Measurements from ENCODE around the gene TMEM147. TPM values are rescaled to one million over a fixed set of nuclear protein-coding genes. Genes with fewer than 3 reads are reported as not detected.

The TMEM147 gene
- total RNA-seq, 1 donor from 2014 or later, result 104 TPM

- intact Hi-C loops (cut with DNase I), result no loop called here
- Histone ChIP-seq H3K9me3 (no peaks in the 10 kb centered on the region), H3K27me3 (no peaks in the 10 kb centered on the region), H3K27ac (no peak overlapping the region), H3K36me3 (no peaks in the 10 kb centered on the region), H3K4me3 (peak overlapping the region in 1 of 2 donors; percentile 27), H3K4me1 (peaks cover 8% of the 10 kb centered on the region)
- no peak for TF ChIP-seq CTCF (IDR thresholded peaks at IDR 0.05)
- TF ChIP-seq POLR2A (IDR thresholded peaks at IDR 0.05), result no peak
- TF ChIP-seq POLR2AphosphoS5 (IDR thresholded peaks at IDR 0.05; ENCODE audit: insufficient read depth in 1 of 2, low read depth in 1 of 2), result no peak
- DNase-seq (ENCODE audit: extremely low spot score in 2 of 2), result no peak
Observed at GRCh38 chr19:35500611-35501010, 44.8 kb upstream of the TMEM147 start.

- H3K4me1 ChIP-seq, result peaks cover 8% of the 10 kb centered on the region
- no peaks in the 10 kb centered on the region for H3K36me3 ChIP-seq
- no peak for TF ChIP-seq CTCF (IDR thresholded peaks at IDR 0.05)
- TF ChIP-seq POLR2A (IDR thresholded peaks at IDR 0.05), result no peak
- peak in 1 of 2 donors; percentile 34 for TF ChIP-seq POLR2AphosphoS5 (IDR thresholded peaks at IDR 0.05; ENCODE audit: insufficient read depth in 1 of 2, low read depth in 1 of 2)
- intact Hi-C loops (cut with DNase I), result no loop called here
- peak overlapping the region in 1 of 2 donors; percentile 27 for H3K4me3 ChIP-seq
- no peaks in the 10 kb centered on the region for H3K9me3 ChIP-seq
- no peaks in the 10 kb centered on the region for H3K27me3 ChIP-seq
- no peak overlapping the region for H3K27ac ChIP-seq
- no peak for DNase-seq (ENCODE audit: extremely low spot score in 2 of 2)
Observed at GRCh38 chr19:35501684-35502083, 43.7 kb upstream of the TMEM147 start.

- intact Hi-C loops (cut with DNase I), result no loop called here
- TF ChIP-seq POLR2A (IDR thresholded peaks at IDR 0.05) (no peak), POLR2AphosphoS5 (IDR thresholded peaks at IDR 0.05; ENCODE audit: insufficient read depth in 1 of 2, low read depth in 1 of 2) (no peak), CTCF (IDR thresholded peaks at IDR 0.05) (no peak)
- no peaks in the 10 kb centered on the region for H3K36me3 ChIP-seq
- no peaks in the 10 kb centered on the region for H3K9me3 ChIP-seq
- no peak for DNase-seq (ENCODE audit: extremely low spot score in 2 of 2)
- no peak overlapping the region for H3K27ac ChIP-seq
- no peaks in the 10 kb centered on the region for H3K27me3 ChIP-seq
- peaks cover 8% of the 10 kb centered on the region for H3K4me1 ChIP-seq
- H3K4me3 ChIP-seq, result no peak overlapping the region
Observed at GRCh38 chr19:35502751-35503150, 42.7 kb upstream of the TMEM147 start.

GRCh38 chr19:35506011-35506410 lies 39.4 kb upstream of the TMEM147 start:
- DNase-seq (ENCODE audit: extremely low spot score in 2 of 2), result no peak
- peaks cover 30% of the 10 kb centered on the region for H3K4me1 ChIP-seq
- H3K9me3 ChIP-seq, result no peaks in the 10 kb centered on the region
- no peaks in the 10 kb centered on the region for H3K27me3 ChIP-seq
- intact Hi-C loops (cut with DNase I), result no loop called here
- no peaks in the 10 kb centered on the region for H3K36me3 ChIP-seq
- no peak overlapping the region for H3K4me3 ChIP-seq
- H3K27ac ChIP-seq, result no peak overlapping the region
- TF ChIP-seq CTCF (IDR thresholded peaks at IDR 0.05) (no peak), POLR2A (IDR thresholded peaks at IDR 0.05) (no peak), POLR2AphosphoS5 (IDR thresholded peaks at IDR 0.05; ENCODE audit: insufficient read depth in 1 of 2, low read depth in 1 of 2) (no peak)

- H3K27me3 ChIP-seq, result no peaks in the 10 kb centered on the region
- no peak for TF ChIP-seq POLR2A (IDR thresholded peaks at IDR 0.05)
- TF ChIP-seq POLR2AphosphoS5 (IDR thresholded peaks at IDR 0.05; ENCODE audit: insufficient read depth in 1 of 2, low read depth in 1 of 2), result no peak
- no peak for TF ChIP-seq CTCF (IDR thresholded peaks at IDR 0.05)
- no peak overlapping the region for H3K4me3 ChIP-seq
Observed at GRCh38 chr19:35507561-35507960, 37.9 kb upstream of the TMEM147 start.

More at GRCh38 chr19:35507561-35507960, 37.9 kb upstream of the TMEM147 start:
- H3K9me3 ChIP-seq, result no peaks in the 10 kb centered on the region
- H3K4me1 ChIP-seq, result peaks cover 21% of the 10 kb centered on the region
- DNase-seq (ENCODE audit: extremely low spot score in 2 of 2), result no peak
- intact Hi-C loops (cut with DNase I), result no loop called here
- H3K36me3 ChIP-seq, result no peaks in the 10 kb centered on the region
- H3K27ac ChIP-seq, result no peak overlapping the region
